Activated CD4-positive, alpha-beta T cell treated with anti-CD3 and anti-CD28 coated beads, Interleukin-2, amount 50 U/mL, for 1 hour (primary cell): ENCODE results near the gene TBC1D4.
"Not testable (repeated sequence)": the region's sequence is repeated elsewhere in the genome, so short reads cannot be mapped to it uniquely, and the experiment has no call there.

ENCODE experiments used
- DNase-seq: peaks from one replicate; pipeline ENCODE4 v3.0.0-alpha.2; 2020

TBC1D4 gene

DNA sequence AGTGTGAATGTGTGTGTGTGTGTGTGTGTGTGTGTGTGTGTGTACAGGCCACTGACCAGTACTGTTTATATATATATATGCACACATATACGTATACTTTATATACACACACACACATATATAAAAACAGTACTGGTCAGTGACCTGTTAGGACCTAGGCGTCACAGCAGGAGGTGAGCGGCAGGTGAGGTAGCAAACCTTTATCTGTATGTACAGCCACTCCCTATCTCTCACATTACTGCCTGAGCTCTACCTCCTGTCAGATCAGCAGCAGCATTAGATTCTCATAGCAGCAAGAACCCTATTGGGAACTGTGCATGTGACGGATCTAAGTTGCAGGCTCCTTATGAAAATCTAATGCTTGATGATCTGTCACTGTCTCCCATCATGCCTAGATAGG is 34.5 kb downstream of the TBC1D4 start:
- no peak for DNase-seq

DNA sequence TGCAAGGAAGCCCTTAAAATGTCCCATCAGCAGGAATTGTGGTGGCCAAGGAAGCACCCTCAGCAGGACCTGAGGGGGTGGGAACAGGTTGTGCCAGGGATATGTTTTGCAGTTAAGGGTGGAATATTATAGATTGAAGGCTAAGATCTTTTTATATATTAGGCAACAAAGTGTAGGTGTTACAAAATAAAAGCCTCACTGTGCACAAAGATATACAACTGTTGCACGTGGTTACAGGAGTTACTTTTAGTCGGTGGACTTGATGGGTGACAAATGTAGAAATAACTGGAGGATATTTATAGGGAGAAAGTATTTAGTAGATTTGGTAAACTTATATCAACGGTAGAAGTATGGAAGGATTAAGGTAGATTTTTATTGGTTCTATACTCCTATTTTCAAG is 35.1 kb downstream of the TBC1D4 start:
- no peak for DNase-seq

DNA sequence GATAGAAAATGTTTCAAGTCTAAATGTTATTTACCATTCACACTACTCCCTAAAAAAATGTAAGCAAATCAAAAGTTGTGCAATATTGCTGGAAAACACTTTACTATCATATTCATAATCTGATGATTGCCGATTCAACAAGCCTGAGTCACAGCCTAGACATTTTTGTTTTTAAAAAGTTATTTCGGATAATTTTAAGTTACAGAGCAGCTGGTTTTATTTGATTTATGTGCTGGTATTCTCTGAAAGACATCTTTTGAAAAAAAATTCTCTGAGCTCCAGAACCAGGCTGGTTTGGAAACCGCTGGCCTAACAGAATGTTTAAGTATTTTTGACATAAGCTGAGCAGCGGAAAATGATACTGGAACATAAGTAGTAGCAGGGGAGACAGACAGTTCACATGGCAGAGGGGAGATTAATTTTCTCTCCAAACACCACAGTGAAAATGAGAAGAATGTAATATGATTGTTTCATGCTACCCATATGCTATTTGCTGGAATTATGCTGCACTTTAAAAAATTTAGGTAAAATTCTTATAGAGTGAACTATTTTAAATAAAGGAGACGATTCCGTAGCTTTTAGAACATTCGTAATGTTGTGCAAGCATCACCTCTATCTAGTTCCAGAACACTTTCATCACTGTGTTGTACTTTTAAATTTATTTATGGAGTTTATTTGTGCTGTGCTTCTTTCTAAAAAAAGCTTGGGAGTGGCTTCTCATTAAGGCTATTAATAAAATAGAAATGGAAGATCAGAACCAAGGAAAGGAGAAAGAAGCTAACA is 36.1 kb downstream of the TBC1D4 start:
- no peak for DNase-seq

DNA sequence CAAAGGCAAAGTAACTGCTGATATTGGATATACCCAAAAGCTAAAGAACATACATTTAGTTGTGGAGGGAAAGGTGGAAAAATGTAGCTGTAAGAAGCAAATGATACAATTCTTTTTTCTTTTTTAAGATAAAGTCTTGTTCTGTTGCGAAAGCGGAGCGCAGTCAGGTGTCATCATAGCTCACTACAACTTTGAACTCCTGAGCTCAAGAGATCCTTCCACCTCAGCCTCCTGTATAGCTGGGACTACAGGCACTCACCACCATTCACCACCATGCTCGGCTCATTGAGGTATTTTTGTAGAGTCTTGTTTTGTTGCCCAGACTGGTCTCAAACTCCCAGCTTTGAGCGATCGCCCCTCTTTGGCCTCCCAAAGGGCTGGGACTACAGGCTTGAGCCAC is 38.0 kb downstream of the TBC1D4 start:
- DNase-seq: no peak

DNA sequence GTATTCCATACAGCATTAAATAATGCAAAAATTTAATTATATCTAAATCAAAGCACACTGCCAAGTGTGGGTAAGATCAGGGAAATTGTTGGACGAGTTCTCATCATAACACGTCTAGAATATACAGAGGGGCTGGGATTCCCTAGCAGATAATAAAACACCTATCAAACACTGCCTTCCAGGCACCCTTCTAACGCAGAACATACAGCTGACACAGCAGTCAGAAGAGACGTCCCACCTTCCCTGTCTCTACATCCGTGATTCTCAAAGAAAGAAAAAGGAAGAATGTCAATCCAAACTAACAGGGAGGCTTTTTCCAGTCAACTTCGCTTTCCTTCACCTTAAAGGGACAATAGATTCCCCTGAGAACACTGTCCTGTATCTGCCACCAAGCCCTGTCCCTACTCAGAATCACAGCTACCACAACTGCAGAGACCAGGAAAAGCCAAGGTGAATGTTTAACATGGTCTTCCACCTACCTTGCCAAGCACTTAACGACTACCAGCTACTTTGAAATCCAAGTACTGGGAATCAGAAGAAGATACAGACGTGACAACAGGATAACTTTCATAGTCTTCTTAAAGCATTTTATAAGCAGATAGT is 38.5 kb downstream of the TBC1D4 start:
- DNase-seq: no peak

DNA sequence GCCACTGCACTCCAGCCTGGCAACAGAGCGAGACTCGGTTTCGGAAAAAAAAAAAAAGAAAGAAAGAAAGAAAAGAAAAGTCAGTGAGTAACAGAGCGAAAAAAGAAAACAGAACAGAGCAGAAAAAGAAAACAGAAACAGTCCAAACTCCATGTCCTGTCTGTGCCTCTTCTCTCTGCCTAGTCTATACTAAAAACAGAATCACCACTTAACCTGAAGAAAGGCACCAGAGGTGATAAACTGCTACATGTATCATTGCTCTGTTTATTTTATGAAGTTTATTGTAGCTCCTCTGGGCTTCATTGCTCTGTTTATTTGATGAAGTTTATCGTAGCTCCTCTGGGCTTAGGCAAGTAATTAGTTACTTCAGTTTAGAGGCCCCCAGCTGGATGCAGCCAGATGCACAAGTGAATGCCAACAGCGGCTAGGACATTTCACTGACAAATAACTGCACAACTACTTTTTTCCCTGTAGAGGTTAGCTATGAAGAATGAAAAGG is 39.2 kb downstream of the TBC1D4 start:
- no peak for DNase-seq

DNA sequence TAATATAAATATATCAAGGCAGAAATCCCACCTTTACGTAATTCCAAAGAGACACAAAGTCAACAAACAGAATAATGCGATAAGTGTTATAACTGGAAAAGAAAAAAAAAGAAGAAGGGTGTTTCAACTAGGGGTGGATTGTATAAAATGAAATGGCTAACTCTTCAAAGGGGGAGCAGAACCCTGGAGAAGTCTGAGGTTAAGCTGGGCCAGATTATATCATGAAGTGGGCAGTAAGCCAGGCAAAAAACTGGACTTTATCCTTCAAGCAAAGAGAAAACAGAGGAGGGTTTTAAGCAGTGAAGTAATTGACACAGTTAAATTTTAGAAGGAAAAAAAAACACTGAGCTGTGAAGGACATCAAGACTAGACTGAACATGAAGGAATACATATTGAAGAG is 41.9 kb downstream of the TBC1D4 start:
- no peak for DNase-seq

DNA sequence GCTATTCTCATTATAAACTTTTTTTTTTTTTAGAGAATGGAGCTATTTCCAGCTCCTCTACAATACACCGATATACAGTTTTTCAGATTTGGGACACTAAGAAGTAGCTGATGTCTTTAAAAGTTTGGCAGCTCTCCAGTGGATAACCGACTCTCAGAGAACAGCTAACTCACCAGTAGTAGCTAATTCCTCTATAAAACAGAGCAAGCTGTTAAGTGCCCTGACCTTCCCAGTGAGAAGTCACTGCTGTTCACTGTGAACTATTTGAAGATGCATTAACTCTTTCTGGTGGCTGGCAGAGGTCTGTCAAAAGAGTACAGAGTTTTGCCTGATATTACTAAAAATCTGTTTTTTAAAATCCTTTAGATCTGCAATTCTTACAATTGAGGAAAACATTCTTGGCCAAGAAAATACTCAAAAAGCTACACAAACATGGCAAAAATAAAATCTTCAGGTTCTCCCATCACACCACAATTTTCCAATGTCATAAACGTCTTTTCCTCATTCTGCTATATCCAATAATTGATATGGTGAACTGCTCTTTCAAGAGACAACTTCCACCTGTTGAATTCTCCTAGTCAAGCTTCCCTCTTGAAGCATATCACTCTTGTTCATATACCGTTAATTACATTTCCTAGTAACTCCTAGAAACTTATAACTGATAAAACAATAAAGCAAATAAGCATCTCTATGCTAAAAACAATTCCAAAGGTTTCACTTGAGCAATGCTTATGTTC is 44.2 kb downstream of the TBC1D4 start:
- DNase-seq: no peak

DNA sequence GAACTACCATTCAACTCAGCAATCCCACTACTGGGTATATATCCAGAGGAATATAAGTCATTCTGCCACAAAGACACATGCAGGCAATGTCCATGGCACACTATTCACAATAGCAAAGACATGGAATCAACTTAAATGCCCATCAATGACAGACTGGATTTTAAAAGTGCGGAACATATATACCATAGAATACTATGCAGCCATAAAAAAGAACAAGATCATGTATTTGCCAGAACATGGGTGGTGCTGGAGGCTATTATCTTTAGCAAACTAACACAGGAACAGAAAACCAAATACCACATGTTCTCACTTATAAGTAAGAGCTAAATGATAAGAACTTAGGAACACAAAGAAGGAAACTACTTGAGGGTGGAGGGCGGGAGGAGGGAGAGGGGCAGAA is 47.8 kb downstream of the TBC1D4 start:
- not testable (repeated sequence) for DNase-seq

DNA sequence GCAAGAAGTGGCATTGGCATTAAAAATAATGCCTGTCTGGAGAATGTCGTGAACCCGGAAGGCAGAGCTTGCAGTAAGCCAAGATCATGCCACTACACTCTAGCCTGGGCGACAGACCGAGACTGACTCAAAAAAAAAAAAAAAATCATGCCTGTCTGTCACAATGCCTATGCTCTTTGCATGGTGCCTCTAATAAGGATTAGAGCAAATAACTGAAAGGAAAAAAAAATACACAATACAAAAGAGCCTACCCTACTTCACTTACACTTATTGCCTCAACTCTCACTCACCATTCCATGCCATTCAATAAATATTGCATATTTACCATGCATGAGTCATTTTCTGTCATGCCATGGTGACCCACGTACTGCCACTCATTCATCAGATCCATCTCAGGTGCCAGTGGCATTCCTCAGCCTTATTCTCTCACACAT is 49.1 kb downstream of the TBC1D4 start:
- DNase-seq: no peak

DNA sequence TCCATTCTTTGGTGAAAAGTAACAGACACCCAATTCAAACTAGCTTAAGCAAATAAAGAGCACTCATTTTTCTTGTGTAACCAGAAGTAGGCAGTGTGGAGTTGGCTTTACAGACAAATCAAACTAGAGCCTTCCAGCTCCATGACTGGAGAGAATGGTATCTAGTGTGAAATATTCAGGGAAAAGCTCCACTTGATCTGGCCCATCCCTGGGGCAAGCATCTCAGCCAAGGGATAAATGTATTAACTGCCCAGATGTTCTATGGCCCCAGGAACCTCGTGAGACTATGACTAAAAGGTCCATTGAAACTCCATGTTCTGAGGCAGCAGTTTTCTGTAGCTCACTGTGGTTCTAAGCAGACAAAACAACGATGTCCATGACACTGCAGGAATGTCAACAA is 49.9 kb downstream of the TBC1D4 start:
- no peak for DNase-seq

DNA sequence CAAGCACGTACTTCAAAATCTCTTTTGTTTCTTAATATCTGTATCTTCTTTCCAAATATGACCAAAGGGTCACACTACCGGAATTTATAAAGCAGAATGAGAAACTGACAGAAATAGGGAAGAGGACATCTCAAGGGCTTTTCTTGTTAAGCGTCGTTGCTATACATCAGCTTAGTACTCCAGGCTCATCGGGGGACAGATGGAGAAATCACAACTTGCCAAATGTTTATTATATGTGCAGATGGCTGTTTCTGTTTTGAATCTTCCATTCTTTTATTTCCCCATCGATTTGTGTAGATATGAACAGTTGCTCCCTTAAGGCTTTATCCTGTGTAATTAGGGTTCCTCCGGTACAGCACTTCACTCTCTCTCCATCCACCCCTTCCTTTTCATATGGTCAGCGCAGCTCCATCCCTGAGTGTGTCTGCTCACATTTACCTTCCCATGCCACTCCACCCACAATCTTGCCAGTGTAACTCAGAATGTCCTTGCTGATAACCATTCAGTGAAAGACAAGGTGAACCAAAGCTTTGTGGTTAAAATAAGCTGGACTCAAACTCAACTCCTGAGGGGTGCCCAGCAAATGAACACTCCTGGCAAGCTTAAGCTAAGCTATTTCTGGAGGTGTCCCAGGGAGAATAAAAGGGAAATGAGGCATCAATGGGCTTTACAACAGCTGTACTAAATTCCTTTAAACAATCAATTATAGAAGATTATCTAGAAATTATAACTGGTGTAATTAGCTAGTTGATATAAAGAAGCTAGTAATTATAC is 51.3 kb downstream of the TBC1D4 start:
- no peak for DNase-seq

DNA sequence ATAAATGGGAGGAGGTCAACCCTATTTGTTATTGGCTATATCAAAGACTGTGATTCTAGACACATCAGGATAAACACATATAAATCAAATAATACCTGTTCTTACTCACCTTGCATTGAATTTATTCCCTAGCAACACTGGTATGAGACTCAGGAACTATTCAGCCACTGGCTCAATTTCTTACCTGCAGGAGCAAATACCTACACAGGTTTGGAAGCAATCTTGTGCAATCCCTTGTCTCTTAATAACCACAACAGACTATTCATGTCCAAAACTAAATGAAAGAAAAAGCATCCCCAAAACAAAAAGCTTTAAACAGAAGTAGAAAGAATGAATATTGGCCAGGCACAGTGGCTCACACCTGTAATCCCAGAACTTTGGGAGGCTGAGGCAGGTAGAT is 55.5 kb downstream of the TBC1D4 start:
- no peak for DNase-seq

DNA sequence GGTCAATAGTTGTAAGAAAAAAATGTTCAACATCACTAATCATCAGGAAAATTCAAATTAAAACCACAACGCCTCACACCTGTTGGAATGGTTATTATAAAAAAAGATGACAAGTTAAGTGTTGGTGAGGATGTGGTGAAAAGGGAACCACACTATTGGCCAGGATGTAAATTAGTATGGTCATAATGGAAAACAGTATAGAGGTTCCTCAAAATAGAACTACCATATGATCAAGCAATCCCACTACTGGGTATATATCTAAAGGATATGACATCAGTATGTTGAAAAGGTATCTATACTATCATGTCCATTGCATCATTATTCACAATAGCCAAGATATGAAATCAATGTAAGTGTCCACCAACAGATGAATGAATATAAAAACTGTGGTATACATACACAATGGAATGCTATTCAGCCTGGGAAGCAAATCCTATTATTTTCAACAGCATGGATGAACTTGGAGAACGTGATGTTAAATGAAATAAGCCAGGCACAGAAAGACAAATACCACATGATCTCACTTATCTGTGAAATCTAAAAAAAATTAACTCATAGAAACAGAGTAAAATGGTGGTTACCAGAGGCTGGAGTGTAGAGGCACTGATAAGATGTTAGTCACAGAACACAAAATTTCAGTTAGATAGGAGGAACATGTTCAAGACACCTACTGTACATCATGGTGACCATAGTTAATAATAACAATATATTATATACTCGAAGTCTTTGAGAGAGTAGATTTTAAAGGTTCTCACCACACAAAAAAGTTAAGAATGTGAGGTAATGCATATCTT is 56.6 kb downstream of the TBC1D4 start:
- no peak for DNase-seq

DNA sequence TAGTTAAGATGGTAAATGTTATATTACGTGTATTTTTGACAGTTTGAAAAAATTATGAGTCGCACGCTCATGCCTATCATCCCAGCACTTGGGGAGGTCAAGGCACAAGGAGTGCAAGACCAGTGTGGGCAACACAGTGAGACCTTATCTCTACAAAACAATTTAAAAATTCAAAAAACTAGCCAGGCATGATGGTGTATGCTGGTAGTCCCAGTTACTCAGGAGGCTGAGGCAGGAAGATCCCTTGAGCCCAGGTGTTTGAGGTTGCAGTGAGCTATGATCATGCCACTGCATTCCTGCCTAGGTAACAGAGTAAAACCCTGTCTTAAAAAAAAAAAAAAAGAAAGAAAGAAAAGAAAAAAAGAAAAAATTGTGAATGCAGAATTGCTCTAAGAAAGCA is 58.0 kb downstream of the TBC1D4 start:
- DNase-seq: no peak

DNA sequence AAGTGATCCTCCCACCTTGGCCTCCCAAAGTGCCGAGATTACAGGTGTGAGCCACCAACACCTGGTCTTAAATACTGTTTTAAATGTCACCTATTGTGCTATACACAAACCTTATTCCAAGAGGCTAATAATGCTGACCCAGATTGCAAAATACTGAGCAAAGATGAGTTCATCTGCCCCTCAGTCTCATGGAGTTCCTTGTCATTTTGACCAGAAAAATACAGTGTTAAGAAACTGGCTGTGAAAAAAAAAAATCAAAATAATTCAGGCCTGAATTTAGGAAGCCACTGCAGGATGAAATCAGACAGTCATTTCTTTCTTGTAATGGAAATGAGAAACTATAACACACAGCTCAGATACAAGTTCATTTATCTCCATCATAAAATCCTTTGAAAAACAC is 59.9 kb downstream of the TBC1D4 start:
- DNase-seq: no peak

DNA sequence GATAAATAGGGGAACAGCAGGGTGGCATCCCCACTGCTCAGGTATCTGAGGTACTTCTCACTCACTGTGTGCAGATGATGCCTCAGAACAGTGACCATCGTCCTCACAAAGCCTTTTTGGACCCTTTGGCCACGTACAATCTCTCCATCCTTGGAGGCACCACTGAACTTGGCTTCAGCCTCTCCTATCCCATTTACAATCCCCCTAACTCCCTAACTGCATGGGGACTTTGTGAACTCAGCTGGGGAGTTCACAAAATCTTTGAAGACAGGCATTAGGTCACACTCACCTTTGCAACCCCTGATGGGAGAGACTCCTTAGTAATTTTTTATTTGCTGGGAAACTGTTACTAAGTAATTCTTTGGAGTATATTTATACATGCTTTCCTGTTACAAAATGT is 60.8 kb downstream of the TBC1D4 start:
- no peak for DNase-seq

DNA sequence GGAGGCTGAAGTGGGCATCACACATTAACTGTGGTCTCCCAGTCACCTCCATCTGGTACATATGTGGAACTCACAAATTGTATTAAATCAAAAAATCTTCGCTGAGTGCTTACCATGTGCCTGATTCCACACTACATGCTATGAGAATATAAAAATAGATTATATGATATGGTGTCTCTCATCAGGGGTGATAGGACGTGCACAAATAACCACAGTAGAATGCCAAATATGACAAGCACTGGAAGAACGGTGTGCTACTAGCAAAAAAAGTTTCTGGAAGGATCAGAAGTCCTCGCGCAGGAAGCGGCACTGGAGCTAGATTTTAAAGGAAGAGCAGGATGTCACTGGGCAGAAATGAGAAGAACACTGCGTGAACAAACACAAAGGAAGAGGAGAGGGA is 62.3 kb downstream of the TBC1D4 start:
- DNase-seq: no peak

DNA sequence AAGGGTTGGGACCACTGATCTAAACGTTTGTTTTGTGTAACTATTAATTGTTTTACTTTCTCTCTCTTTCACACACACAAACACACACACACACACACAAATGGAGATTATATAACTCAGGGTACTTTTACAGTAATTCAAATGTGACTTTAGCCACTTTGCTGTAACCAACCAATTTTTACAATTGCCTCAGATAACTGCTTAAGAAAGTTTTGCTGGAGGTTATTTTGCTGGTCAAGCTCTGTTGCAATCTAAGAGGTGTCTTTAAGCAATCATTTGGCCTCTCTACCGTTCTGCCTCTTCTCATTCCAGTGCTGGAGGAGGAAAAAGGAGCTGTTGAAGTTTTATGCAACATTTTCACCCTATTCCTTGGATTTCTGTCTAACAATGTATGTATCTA is 63.0 kb downstream of the TBC1D4 start:
- no peak for DNase-seq

DNA sequence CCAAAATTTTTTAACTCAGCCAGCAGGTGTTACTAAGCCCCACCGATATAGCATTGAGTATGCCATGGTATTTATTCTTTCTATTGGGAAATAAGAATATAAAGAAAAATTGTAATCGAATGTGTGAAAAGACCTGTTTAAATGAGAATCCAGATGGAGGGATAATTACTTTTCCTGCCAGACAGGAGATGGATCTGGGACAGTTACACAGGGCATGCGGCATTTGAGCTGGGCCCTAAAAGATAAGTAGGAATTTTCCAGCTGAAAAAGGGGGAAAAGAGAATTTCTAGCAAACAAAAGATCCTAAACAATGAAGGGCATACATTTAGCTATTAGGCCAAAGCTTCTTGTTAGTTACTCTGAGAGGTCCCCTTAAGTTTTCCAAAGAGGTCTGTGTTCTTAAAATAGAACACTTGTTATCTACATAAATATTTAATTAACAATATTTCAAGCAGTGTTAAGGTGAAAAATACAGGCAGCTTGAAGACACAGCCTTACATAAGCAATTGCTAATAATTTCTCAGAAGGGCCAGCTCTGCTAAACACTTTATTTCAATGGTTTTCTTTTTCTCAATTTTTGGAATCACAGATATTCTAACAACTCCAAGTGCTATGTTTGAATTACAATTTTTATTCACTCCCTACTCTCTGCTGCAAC is 63.7 kb downstream of the TBC1D4 start:
- no peak for DNase-seq

DNA sequence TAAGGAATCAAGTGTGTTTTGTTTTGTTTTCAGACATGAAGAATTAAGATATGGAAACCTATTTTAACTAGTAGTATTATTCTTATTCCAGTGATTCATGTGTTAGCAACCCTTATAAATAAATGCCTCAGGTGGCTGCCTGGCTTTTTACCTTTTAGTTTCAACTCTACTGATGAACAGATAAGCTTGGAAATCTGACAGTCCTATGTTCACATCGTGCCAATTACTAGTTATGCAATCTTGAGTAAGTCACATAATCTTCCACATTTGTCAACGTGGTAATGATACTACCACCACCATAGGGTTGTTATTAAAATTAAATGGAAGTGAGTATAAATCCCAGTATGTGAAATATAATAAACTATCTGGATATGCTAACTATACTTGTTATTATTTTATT is 64.3 kb downstream of the TBC1D4 start:
- no peak for DNase-seq

DNA sequence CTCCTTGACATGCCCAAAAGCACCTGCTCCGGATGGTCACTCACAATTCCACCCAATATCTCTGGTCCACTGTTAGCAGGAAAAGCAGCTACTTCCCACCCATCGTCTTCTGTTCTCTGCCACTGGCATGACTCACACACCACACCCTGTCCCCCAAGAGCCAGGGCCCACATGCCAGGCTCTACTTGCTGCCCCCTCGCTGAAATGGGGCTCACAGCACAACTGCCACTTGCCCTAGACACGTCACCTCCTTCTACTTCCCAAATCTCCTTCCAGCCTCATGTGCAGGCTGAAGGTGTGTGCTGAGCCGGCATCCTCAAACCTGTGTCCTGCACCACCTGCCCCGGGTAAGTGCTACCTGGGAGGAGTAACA is 65.0 kb downstream of the TBC1D4 start:
- DNase-seq: no peak
